Keratinocyte (primary cell): ENCODE results near the gene COG5. TPM values are rescaled to one million over a fixed set of nuclear protein-coding genes. Genes with fewer than 3 reads are reported as not detected.

Experiments
- DNase-seq: peaks from one replicate; pipeline ENCODE4 v3.0.0-alpha.2; 2011; ENCODE audit warnings: low read depth, missing footprints, low spot score
- FAIRE-seq: peaks from 2 replicates; lab custom pipeline; 2011; peaks lifted over from hg19 to GRCh38; lab: Jason Lieb, UNC
- H2AFZ ChIP-seq: 2 replicates; pipeline ENCODE4 v1.6.0; 2012; ENCODE audit warnings: low read length, control low read depth, inconsistent platforms; ENCODE audit not compliant: control insufficient read depth
- H3K27ac ChIP-seq: 2 replicates; pipeline ENCODE4 v1.5.1; 2011; ENCODE audit warnings: low read length; ENCODE audit not compliant: control insufficient read depth, insufficient read depth
- H3K27me3 ChIP-seq: 3 replicates; pipeline ENCODE4 v1.6.0; 2011; ENCODE audit warnings: low read length; ENCODE audit not compliant: control insufficient read depth, insufficient read depth; ENCODE audit errors: extremely low read depth
- H3K36me3 ChIP-seq, 2 experiments: 2 replicates in 1 of 2; 3 replicates in 1 of 2; pipeline ENCODE4 v1.5.1; 2011; ENCODE audit warnings: low read length in 2 of 2, mild to moderate bottlenecking in 1 of 2; ENCODE audit not compliant: control insufficient read depth in 2 of 2, insufficient read depth in 2 of 2; ENCODE audit errors: extremely low read depth in 1 of 2
- H3K4me1 ChIP-seq: 3 replicates; pipeline ENCODE4 v1.5.1; 2011; ENCODE audit warnings: low read length; ENCODE audit not compliant: control insufficient read depth, insufficient read depth; ENCODE audit errors: extremely low read depth
- H3K4me2 ChIP-seq: 3 replicates; pipeline ENCODE4 v1.6.0; 2011; ENCODE audit warnings: low read depth, low read length; ENCODE audit not compliant: control insufficient read depth, insufficient read depth; ENCODE audit errors: extremely low read depth
- H3K4me3 ChIP-seq, 3 experiments: fragments of 200-600 bp in 1 of 3; sonication (generic) in 1 of 3; 2 replicates in 2 of 3; 3 replicates in 1 of 3; pipeline ENCODE4 v1.5.1; 2011 to 2016; ENCODE audit warnings: low read length in 3 of 3, mild to moderate bottlenecking in 3 of 3, control low read depth in 2 of 3, inconsistent platforms in 1 of 3, low read depth in 1 of 3, mixed read lengths in 1 of 3, mixed run types in 1 of 3, moderate library complexity in 1 of 3; ENCODE audit not compliant: control insufficient read depth in 2 of 3, insufficient read depth in 2 of 3; ENCODE audit errors: extremely low read depth in 1 of 3
- H3K79me2 ChIP-seq: 2 replicates; pipeline ENCODE4 v1.6.0; 2012; ENCODE audit warnings: low read length; ENCODE audit not compliant: control insufficient read depth, insufficient read depth
- H3K9ac ChIP-seq: 3 replicates; pipeline ENCODE4 v1.6.0; 2011; ENCODE audit warnings: low read length; ENCODE audit not compliant: control insufficient read depth, insufficient read depth; ENCODE audit errors: extremely low read depth
- H3K9me1 ChIP-seq: 3 replicates; pipeline ENCODE4 v1.6.0; 2011; ENCODE audit warnings: low read length; ENCODE audit not compliant: control insufficient read depth, insufficient read depth; ENCODE audit errors: extremely low read depth
- H3K9me3 ChIP-seq: 2 replicates; pipeline ENCODE4 v1.5.1; 2012; ENCODE audit warnings: low read depth, low read length; ENCODE audit not compliant: control insufficient read depth
- H4K20me1 ChIP-seq: 3 replicates; pipeline ENCODE4 v1.6.0; 2011; ENCODE audit warnings: low read length; ENCODE audit not compliant: control insufficient read depth, insufficient read depth; ENCODE audit errors: extremely low read depth
- EZH2 ChIP-seq: IDR thresholded peaks from one replicate; pipeline ENCODE4 v1.6.1; 2012; ENCODE audit warnings: inconsistent platforms, mild to moderate bottlenecking, low read length, moderate library complexity
- dilution Hi-C: fragments of 300-500 bp; cut with MboI; formaldehyde crosslinking; loops from one replicate; pipeline ENCODE4 v1.7.0; 2020; ENCODE audit warnings: low sequenced_read_pairs; ENCODE audit not compliant: extremely low pct_ligation_motif_present
- polyA plus RNA-seq, 5 experiments: library from polyadenylated mRNA; depleted of rRNA in 3 of 5; stranded (reverse) in 3 of 5; stranded (forward) in 1 of 5; unstranded in 1 of 5; fragments of >200 nt; gene quantifications; 1 replicate in 1 of 5; 2 replicates in 3 of 5; 3 replicates in 1 of 5; pipeline versions ENCODE4 v1.2.1 to v1.2.3, GENCODE V29; 2011 to 2012; ENCODE audit warnings: missing spikeins in 2 of 5, low read depth in 1 of 5, low replicate concordance in 1 of 5
- TF ChIP-seq, protein P1 (sequence below), 3 experiments: IDR thresholded peaks in 1 of 3; conservative IDR thresholded peaks in 1 of 3; optimal IDR thresholded peaks in 1 of 3; 2 replicates in 2 of 3; 3 replicates in 1 of 3; pipeline versions ENCODE3 to v1.5.1; 2011; ENCODE audit warnings: low read length in 3 of 3, mild to moderate bottlenecking in 3 of 3, moderate library complexity in 2 of 3, control low read depth in 1 of 3, inconsistent platforms in 1 of 3; ENCODE audit not compliant: insufficient read depth in 2 of 3; ENCODE audit errors: extremely low read depth in 1 of 3

Gene COG5
- polyA plus RNA-seq, 1 donor (not counting 4 experiments of a cell fraction or from before 2014, with no cell fraction given): 50.7 TPM

DNA sequence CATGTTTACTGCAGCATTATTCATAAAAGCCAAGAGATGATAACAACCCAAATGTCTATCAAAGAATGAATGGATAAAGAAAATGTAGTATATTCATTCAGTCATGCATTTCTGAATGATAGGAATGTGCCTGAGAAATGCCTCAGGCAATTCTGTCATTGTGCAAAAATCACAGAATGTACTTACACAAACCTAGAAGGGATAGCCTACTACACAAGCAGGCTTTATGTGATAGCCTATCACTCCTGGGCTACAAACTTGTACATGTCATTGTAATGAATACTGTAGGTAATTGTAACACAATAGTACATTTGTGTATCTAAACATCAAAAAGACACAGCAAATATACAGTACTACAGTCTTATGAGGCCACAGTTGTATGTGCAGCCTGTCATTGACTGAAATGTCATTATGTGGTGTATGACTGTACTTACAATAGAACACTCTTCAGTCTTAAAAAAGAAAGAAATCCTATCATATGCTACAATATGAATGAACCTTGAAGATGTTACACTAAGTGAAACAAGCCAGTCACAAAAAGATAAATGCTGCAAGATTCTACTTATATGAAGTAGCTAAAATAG is 235.6 kb downstream of the COG5 start:
- Histone ChIP-seq H3K4me3 (no peak overlapping the region), H3K27me3 (no peaks in the 10 kb centered on the region), H3K9ac (no peak overlapping the region), H3K9me3 (no peaks in the 10 kb centered on the region), H3K79me2 (no peaks in the 10 kb centered on the region), H3K4me1 (peaks cover 14% of the 10 kb centered on the region), H4K20me1 (no peaks in the 10 kb centered on the region), H2AFZ (no peak overlapping the region), H3K9me1 (no peaks in the 10 kb centered on the region), H3K4me2 (peak overlapping the region; percentile 42), H3K36me3 (no peaks in the 10 kb centered on the region), H3K27ac (no peak overlapping the region)
- DNase-seq (peak; percentile 69), FAIRE-seq (peak; percentile 96)
- dilution Hi-C loops: no loop called here
- TF ChIP-seq, protein P1, sequence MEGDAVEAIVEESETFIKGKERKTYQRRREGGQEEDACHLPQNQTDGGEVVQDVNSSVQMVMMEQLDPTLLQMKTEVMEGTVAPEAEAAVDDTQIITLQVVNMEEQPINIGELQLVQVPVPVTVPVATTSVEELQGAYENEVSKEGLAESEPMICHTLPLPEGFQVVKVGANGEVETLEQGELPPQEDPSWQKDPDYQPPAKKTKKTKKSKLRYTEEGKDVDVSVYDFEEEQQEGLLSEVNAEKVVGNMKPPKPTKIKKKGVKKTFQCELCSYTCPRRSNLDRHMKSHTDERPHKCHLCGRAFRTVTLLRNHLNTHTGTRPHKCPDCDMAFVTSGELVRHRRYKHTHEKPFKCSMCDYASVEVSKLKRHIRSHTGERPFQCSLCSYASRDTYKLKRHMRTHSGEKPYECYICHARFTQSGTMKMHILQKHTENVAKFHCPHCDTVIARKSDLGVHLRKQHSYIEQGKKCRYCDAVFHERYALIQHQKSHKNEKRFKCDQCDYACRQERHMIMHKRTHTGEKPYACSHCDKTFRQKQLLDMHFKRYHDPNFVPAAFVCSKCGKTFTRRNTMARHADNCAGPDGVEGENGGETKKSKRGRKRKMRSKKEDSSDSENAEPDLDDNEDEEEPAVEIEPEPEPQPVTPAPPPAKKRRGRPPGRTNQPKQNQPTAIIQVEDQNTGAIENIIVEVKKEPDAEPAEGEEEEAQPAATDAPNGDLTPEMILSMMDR (optimal IDR thresholded peaks at IDR 0.05 in 1 of 3, IDR thresholded peaks at IDR 0.05 in 1 of 3, conservative IDR thresholded peaks at IDR 0.05 in 1 of 3; ENCODE audit: extremely low read depth in 1 of 3, insufficient read depth in 2 of 3, low read length in 3 of 3): no peak
- TF ChIP-seq EZH2: no peak

DNA sequence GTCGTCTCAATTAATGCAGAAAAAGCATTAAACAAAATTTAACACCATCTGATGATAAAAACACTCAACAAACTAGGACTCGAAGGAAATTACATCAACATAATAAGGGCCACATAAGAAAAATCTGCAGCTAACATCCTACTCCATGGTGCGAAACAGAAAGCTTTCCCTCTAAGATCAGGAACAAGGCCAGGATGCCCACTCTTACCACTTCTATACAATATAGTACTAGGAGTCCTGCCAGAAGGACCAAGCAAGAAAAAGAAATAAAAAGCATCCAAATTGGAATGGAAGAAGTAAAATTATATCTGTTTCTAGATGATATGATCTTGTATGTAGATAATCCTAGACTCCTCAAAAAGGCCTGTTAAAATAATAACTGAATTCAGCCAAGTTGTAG is 237.7 kb downstream of the COG5 start:
- peaks cover 11% of the 10 kb centered on the region for H3K4me1 ChIP-seq
- TF ChIP-seq, protein P1 (optimal IDR thresholded peaks at IDR 0.05 in 1 of 3, IDR thresholded peaks at IDR 0.05 in 1 of 3, conservative IDR thresholded peaks at IDR 0.05 in 1 of 3; ENCODE audit: extremely low read depth in 1 of 3, insufficient read depth in 2 of 3, low read length in 3 of 3): no peak
- no peak overlapping the region for H3K4me3 ChIP-seq
- no peak overlapping the region for H3K9ac ChIP-seq
- no peak for DNase-seq
- H3K27me3 ChIP-seq: no peaks in the 10 kb centered on the region
- H3K79me2 ChIP-seq: no peaks in the 10 kb centered on the region
- no peak overlapping the region for H3K27ac ChIP-seq
- H3K36me3 ChIP-seq: peaks cover 0 to 3% of the 10 kb centered on the region in 2 experiments
- dilution Hi-C loops: no loop called here
- no peak overlapping the region for H2AFZ ChIP-seq
- H3K9me3 ChIP-seq: no peaks in the 10 kb centered on the region
- FAIRE-seq: no peak
- no peaks in the 10 kb centered on the region for H4K20me1 ChIP-seq
- no peak overlapping the region for H3K4me2 ChIP-seq
- H3K9me1 ChIP-seq: no peaks in the 10 kb centered on the region
